Measurements from ENCODE around the gene HYAL3.

HYAL3 gene

GRCh38 chr3:50302095-50303012 is 3.1 kb upstream of the HYAL3 start:
- Histone ChIP-seq H3K27ac (ENCODE audit: low read depth, low read length) (no peak overlapping the region), H3K18ac (ENCODE audit: low read length) (no peak overlapping the region), H4K12ac (ENCODE audit: low read depth, low read length) (no peak overlapping the region), H2AFZ (ENCODE audit: insufficient read depth, low read length, poor library complexity) (no peak overlapping the region), H3K79me1 (ENCODE audit: low read length) (peaks cover 24% of the 10 kb centered on the region), H3K79me2 (ENCODE audit: control insufficient read depth, insufficient read depth, low read length, poor library complexity) (peaks cover 3% of the 10 kb centered on the region), H3K4me2 (ENCODE audit: low read length) (no peak overlapping the region), H3K4me1 (ENCODE audit: control insufficient read depth in 1 of 2, insufficient read depth in 2 of 2, low read length in 2 of 2) (peaks cover 19 to 24% of the 10 kb centered on the region in 2 experiments), H3K14ac (ENCODE audit: low read length) (no peak overlapping the region), H3K9ac (ENCODE audit: low read length) (no peak overlapping the region), H3K4ac (ENCODE audit: low read depth, low read length) (no peak overlapping the region), H3K9me3 (ENCODE audit: insufficient read depth, low read depth, low read length) (peaks cover 7% of the 10 kb centered on the region), H2BK12ac (ENCODE audit: low read length) (no peak overlapping the region), H3K23ac (ENCODE audit: low read length) (no peak overlapping the region), H2BK5ac (ENCODE audit: low read depth, low read length, poor library complexity) (no peak overlapping the region), H2BK120ac (ENCODE audit: insufficient read depth, low read length, poor library complexity) (no peak overlapping the region), H3K27me3 (ENCODE audit: insufficient read depth, low read length) (no peaks in the 10 kb centered on the region), H3K4me3 (ENCODE audit: low read depth, low read length) (no peak overlapping the region), H2AK5ac (ENCODE audit: low read length) (peak overlapping the region; percentile 44), H4K8ac (ENCODE audit: low read depth, low read length) (no peak overlapping the region), H3K36me3 (ENCODE audit: control insufficient read depth in 1 of 2, insufficient read depth in 2 of 2, low read length in 2 of 2) (no peaks in the 10 kb centered on the region), H4K91ac (ENCODE audit: low read depth, low read length) (no peak overlapping the region)
- DNase-seq, result no peak
- no CpG with 5 or more reads among the region's 32 CpGs for WGBS (ENCODE audit: extremely low coverage, insufficient coverage, insufficient read length)

GRCh38 chr3:50300681-50301254 is 1.6 kb upstream of the HYAL3 start:
- Histone ChIP-seq H4K12ac (ENCODE audit: low read depth, low read length) (peak overlapping the region; percentile 31), H3K9ac (ENCODE audit: low read length) (no peak overlapping the region), H3K36me3 (ENCODE audit: control insufficient read depth in 1 of 2, insufficient read depth in 2 of 2, low read length in 2 of 2) (peaks cover 4 to 5% of the 10 kb centered on the region in 2 experiments), H3K4ac (ENCODE audit: low read depth, low read length) (peak overlapping the region; percentile 2), H2AK5ac (ENCODE audit: low read length) (peak overlapping the region; percentile 81), H2BK12ac (ENCODE audit: low read length) (peak overlapping the region; percentile 74), H3K79me2 (ENCODE audit: control insufficient read depth, insufficient read depth, low read length, poor library complexity) (peaks cover 3% of the 10 kb centered on the region), H3K4me1 (ENCODE audit: control insufficient read depth in 1 of 2, insufficient read depth in 2 of 2, low read length in 2 of 2) (peaks cover 19 to 24% of the 10 kb centered on the region in 2 experiments), H2BK5ac (ENCODE audit: low read depth, low read length, poor library complexity) (no peak overlapping the region), H2AFZ (ENCODE audit: insufficient read depth, low read length, poor library complexity) (no peak overlapping the region), H3K18ac (ENCODE audit: low read length) (peak overlapping the region; percentile 34), H3K14ac (ENCODE audit: low read length) (peak overlapping the region; percentile 23), H4K91ac (ENCODE audit: low read depth, low read length) (peak overlapping the region; percentile 37), H3K9me3 (ENCODE audit: insufficient read depth, low read depth, low read length) (peaks cover 2% of the 10 kb centered on the region), H3K27ac (ENCODE audit: low read depth, low read length) (no peak overlapping the region), H3K27me3 (ENCODE audit: insufficient read depth, low read length) (no peaks in the 10 kb centered on the region), H2BK120ac (ENCODE audit: insufficient read depth, low read length, poor library complexity) (peak overlapping the region; percentile 43), H4K8ac (ENCODE audit: low read depth, low read length) (peak overlapping the region; percentile 51), H3K4me2 (ENCODE audit: low read length) (no peak overlapping the region), H3K4me3 (ENCODE audit: low read depth, low read length) (no peak overlapping the region), H3K23ac (ENCODE audit: low read length) (no peak overlapping the region), H3K79me1 (ENCODE audit: low read length) (peaks cover 24% of the 10 kb centered on the region)
- DNase-seq, result no peak
- no CpG with 5 or more reads among the region's 6 CpGs for WGBS (ENCODE audit: extremely low coverage, insufficient coverage, insufficient read length)

GRCh38 chr3:50299929-50300680 is 900 bp upstream of the HYAL3 start:
- peak overlapping the region; percentile 43 for H2BK120ac ChIP-seq (ENCODE audit: insufficient read depth, low read length, poor library complexity)
- peaks cover 19 to 24% of the 10 kb centered on the region in 2 experiments for H3K4me1 ChIP-seq (ENCODE audit: control insufficient read depth in 1 of 2, insufficient read depth in 2 of 2, low read length in 2 of 2)
- peak overlapping the region; percentile 11 for H3K9ac ChIP-seq (ENCODE audit: low read length)
- peak in 1 of 2 donors; percentile 16 for DNase-seq
- H3K79me1 ChIP-seq (ENCODE audit: low read length), result peaks cover 24% of the 10 kb centered on the region
- H3K79me2 ChIP-seq (ENCODE audit: control insufficient read depth, insufficient read depth, low read length, poor library complexity), result peaks cover 3% of the 10 kb centered on the region
- peak overlapping the region; percentile 70 for H3K4me2 ChIP-seq (ENCODE audit: low read length)
- peak overlapping the region; percentile 51 for H4K8ac ChIP-seq (ENCODE audit: low read depth, low read length)
- H4K91ac ChIP-seq (ENCODE audit: low read depth, low read length), result peak overlapping the region; percentile 37
- H3K4me3 ChIP-seq (ENCODE audit: low read depth, low read length), result peak overlapping the region; percentile 32
- peak overlapping the region; percentile 81 for H2AK5ac ChIP-seq (ENCODE audit: low read length)
- H2BK12ac ChIP-seq (ENCODE audit: low read length), result peak overlapping the region; percentile 74
- no peak overlapping the region for H3K23ac ChIP-seq (ENCODE audit: low read length)
- H2BK5ac ChIP-seq (ENCODE audit: low read depth, low read length, poor library complexity), result peak overlapping the region; percentile 29
- H3K4ac ChIP-seq (ENCODE audit: low read depth, low read length), result peak overlapping the region; percentile 2
- H3K9me3 ChIP-seq (ENCODE audit: insufficient read depth, low read depth, low read length), result peaks cover 2% of the 10 kb centered on the region
- H3K36me3 ChIP-seq (ENCODE audit: control insufficient read depth in 1 of 2, insufficient read depth in 2 of 2, low read length in 2 of 2), result peaks cover 4 to 5% of the 10 kb centered on the region in 2 experiments
- WGBS (ENCODE audit: extremely low coverage, insufficient coverage, insufficient read length), result no CpG with 5 or more reads among the region's 12 CpGs
- peak overlapping the region; percentile 66 for H2AFZ ChIP-seq (ENCODE audit: insufficient read depth, low read length, poor library complexity)
- H3K27me3 ChIP-seq (ENCODE audit: insufficient read depth, low read length), result no peaks in the 10 kb centered on the region
- H3K18ac ChIP-seq (ENCODE audit: low read length), result peak overlapping the region; percentile 34
- H4K12ac ChIP-seq (ENCODE audit: low read depth, low read length), result peak overlapping the region; percentile 31
- H3K27ac ChIP-seq (ENCODE audit: low read depth, low read length), result peak overlapping the region; percentile 69
- peak overlapping the region; percentile 23 for H3K14ac ChIP-seq (ENCODE audit: low read length)

GRCh38 chr3:50299638-50299928 is 378 bp upstream of the HYAL3 start:
- Histone ChIP-seq H3K27me3 (ENCODE audit: insufficient read depth, low read length) (no peaks in the 10 kb centered on the region), H3K79me1 (ENCODE audit: low read length) (peaks cover 24% of the 10 kb centered on the region), H3K4ac (ENCODE audit: low read depth, low read length) (no peak overlapping the region), H3K79me2 (ENCODE audit: control insufficient read depth, insufficient read depth, low read length, poor library complexity) (peaks cover 3% of the 10 kb centered on the region), H3K27ac (ENCODE audit: low read depth, low read length) (peak overlapping the region; percentile 69), H3K4me3 (ENCODE audit: low read depth, low read length) (peak overlapping the region; percentile 32), H3K14ac (ENCODE audit: low read length) (peak overlapping the region; percentile 23), H3K9me3 (ENCODE audit: insufficient read depth, low read depth, low read length) (peaks cover 2% of the 10 kb centered on the region), H3K4me1 (ENCODE audit: control insufficient read depth in 1 of 2, insufficient read depth in 2 of 2, low read length in 2 of 2) (peaks cover 19 to 24% of the 10 kb centered on the region in 2 experiments), H2AFZ (ENCODE audit: insufficient read depth, low read length, poor library complexity) (no peak overlapping the region), H3K36me3 (ENCODE audit: control insufficient read depth in 1 of 2, insufficient read depth in 2 of 2, low read length in 2 of 2) (peaks cover 4 to 5% of the 10 kb centered on the region in 2 experiments), H2AK5ac (ENCODE audit: low read length) (peak overlapping the region; percentile 6), H2BK5ac (ENCODE audit: low read depth, low read length, poor library complexity) (peak overlapping the region; percentile 29), H3K9ac (ENCODE audit: low read length) (peak overlapping the region; percentile 11), H3K18ac (ENCODE audit: low read length) (no peak overlapping the region), H4K91ac (ENCODE audit: low read depth, low read length) (peak overlapping the region; percentile 37), H4K8ac (ENCODE audit: low read depth, low read length) (peak overlapping the region; percentile 47), H3K4me2 (ENCODE audit: low read length) (peak overlapping the region; percentile 70), H2BK12ac (ENCODE audit: low read length) (no peak overlapping the region), H2BK120ac (ENCODE audit: insufficient read depth, low read length, poor library complexity) (peak overlapping the region; percentile 43), H3K23ac (ENCODE audit: low read length) (no peak overlapping the region), H4K12ac (ENCODE audit: low read depth, low read length) (peak overlapping the region; percentile 9)
- no peak for DNase-seq
- no CpG with 5 or more reads among the region's 12 CpGs for WGBS (ENCODE audit: extremely low coverage, insufficient coverage, insufficient read length)
